ENCODE measurements around the gene PIP5K1B.
"Not testable (repeated sequence)": the region's sequence is repeated elsewhere in the genome, so short reads cannot be mapped to it uniquely, and the experiment has no call there.

Gene PIP5K1B

GRCh38 chr9:69046723-69047122 lies 341.7 kb downstream of the PIP5K1B start:
- H3K4me3 ChIP-seq (ENCODE audit: low read depth, low read length): no peak overlapping the region
- no peak for TF ChIP-seq CTCF (IDR thresholded peaks at IDR 0.05; ENCODE audit: low read depth, low read length)
- in situ Hi-C loops (cut with HindIII; ENCODE audit: low sequenced_read_pairs): no loop called here
- DNase-seq (ENCODE audit: low read depth, low spot score): no peak

- TF ChIP-seq CTCF (IDR thresholded peaks at IDR 0.05; ENCODE audit: low read depth, low read length): no peak
- H3K4me3 ChIP-seq (ENCODE audit: low read depth, low read length): no peak overlapping the region
- peak; percentile 16 for DNase-seq (ENCODE audit: low read depth, low spot score)
- in situ Hi-C loops (cut with HindIII; ENCODE audit: low sequenced_read_pairs): no loop called here
Measured at GRCh38 chr9:69047371-69047770, 342.3 kb downstream of the PIP5K1B start.

- H3K4me3 ChIP-seq (ENCODE audit: low read depth, low read length): no peak overlapping the region
- in situ Hi-C loops (cut with HindIII; ENCODE audit: low sequenced_read_pairs): no loop called here
- no peak for TF ChIP-seq CTCF (IDR thresholded peaks at IDR 0.05; ENCODE audit: low read depth, low read length)
- DNase-seq (ENCODE audit: low read depth, low spot score): no peak
Measured at GRCh38 chr9:69049094-69049493, 344.1 kb downstream of the PIP5K1B start.

GRCh38 chr9:69050936-69051335 lies 345.9 kb downstream of the PIP5K1B start:
- H3K4me3 ChIP-seq (ENCODE audit: low read depth, low read length); in situ Hi-C loops (cut with HindIII; ENCODE audit: low sequenced_read_pairs); DNase-seq (ENCODE audit: low read depth, low spot score): not testable (repeated sequence)

- in situ Hi-C loops (cut with HindIII; ENCODE audit: low sequenced_read_pairs): no loop called here
- no peak for DNase-seq (ENCODE audit: low read depth, low spot score)
- no peak overlapping the region for H3K4me3 ChIP-seq (ENCODE audit: low read depth, low read length)
- TF ChIP-seq CTCF (IDR thresholded peaks at IDR 0.05; ENCODE audit: low read depth, low read length): no peak
Measured at GRCh38 chr9:69054989-69055388, 349.9 kb downstream of the PIP5K1B start.

GRCh38 chr9:69056191-69056815 lies 351.3 kb downstream of the PIP5K1B start:
- no peak for TF ChIP-seq CTCF (IDR thresholded peaks at IDR 0.05; ENCODE audit: low read depth, low read length)
- DNase-seq (ENCODE audit: low read depth, low spot score): no peak
- in situ Hi-C loops (cut with HindIII; ENCODE audit: low sequenced_read_pairs): no loop called here
- no peak overlapping the region for H3K4me3 ChIP-seq (ENCODE audit: low read depth, low read length)

GRCh38 chr9:69058101-69058500 lies 353.1 kb downstream of the PIP5K1B start:
- in situ Hi-C loops (cut with HindIII; ENCODE audit: low sequenced_read_pairs): no loop called here
- no peak overlapping the region for H3K4me3 ChIP-seq (ENCODE audit: low read depth, low read length)
- DNase-seq (ENCODE audit: low read depth, low spot score): no peak
- TF ChIP-seq CTCF (IDR thresholded peaks at IDR 0.05; ENCODE audit: low read depth, low read length): no peak

Data from astrocyte of the spinal cord (primary cell).